ENCODE data around the gene HIP1R. TPM values are rescaled to one million over a fixed set of nuclear protein-coding genes. Genes with fewer than 3 reads are reported as not detected.

HIP1R gene
- total RNA-seq, 4 donors from 2014 or later, result 162 to 289 (median 200) TPM

DNA sequence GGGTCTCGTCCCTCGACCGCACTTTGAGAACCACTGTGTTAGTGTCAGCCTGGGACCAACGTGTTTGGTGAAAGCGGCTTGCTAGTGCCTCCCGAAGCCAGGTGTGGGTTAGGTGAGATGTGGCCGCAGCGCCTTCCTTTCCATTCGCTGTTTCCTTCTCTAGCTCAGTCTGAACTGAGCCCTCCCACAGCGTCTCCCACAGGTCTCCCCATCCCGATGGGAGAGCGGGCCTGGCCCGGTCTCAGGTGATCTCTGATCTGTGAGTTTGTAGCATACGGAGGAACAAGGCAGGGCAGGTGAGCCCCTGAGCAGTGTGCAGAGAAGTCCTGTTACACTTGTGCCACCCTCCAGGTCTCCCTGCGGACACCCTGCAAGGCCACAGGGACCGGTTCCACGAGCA lies 19.3 kb downstream of the HIP1R start:
- no peak for DNase-seq (ENCODE audit: low spot score in 2 of 2)
- Histone ChIP-seq H3K27me3 (no peaks in the 10 kb centered on the region), H3K36me3 (peaks cover 50% of the 10 kb centered on the region), H3K27ac (no peak overlapping the region), H3K4me3 (no peak overlapping the region), H3K9me3 (no peaks in the 10 kb centered on the region), H3K4me1 (peaks cover 37% of the 10 kb centered on the region)
- WGBS, result 94% methylated on average over 14 of the region's 17 CpGs
- no peak for TF ChIP-seq EP300 (IDR thresholded peaks at IDR 0.05)
- TF ChIP-seq POLR2A (IDR thresholded peaks at IDR 0.05), result no peak

DNA sequence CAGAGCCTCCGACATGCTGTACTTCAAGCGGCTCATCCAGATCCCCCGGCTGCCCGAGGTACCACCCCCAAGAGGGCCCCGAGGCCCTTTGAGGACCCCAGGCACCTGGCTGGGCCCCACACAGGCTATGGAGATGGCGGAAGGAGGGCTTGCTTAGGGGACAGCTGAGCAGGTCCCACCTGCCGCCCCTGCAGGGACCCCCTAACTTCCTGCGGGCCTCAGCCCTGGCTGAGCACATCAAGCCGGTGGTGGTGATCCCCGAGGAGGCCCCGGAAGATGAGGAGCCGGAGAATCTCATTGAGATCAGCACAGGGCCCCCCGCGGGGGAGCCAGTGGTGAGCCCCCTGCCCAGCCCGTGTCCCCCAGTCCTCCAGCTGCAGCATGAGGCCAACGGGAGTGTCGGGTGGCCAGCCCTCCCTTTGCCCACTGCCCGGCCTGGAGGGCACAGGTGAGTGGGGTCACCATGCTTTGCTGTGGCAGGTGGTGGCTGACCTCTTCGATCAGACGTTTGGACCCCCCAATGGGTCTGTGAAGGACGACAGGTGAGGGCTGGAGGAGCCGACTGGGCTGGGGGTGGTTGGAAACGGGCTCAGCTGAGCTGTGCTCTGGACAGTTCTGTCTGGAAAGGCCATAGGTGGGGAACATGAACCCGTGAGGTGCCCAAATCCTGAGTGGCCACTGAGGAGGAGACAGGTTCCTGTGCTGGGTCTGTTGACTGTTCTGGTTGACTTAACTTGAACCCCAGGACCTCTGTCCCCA lies 20.0 kb downstream of the HIP1R start:
- WGBS, result 87% methylated on average over 17 of the region's 24 CpGs
- Histone ChIP-seq H3K4me3 (no peak overlapping the region), H3K36me3 (peaks cover 53% of the 10 kb centered on the region), H3K9me3 (no peaks in the 10 kb centered on the region), H3K27me3 (no peaks in the 10 kb centered on the region), H3K27ac (no peak overlapping the region), H3K4me1 (peaks cover 38% of the 10 kb centered on the region)
- DNase-seq (ENCODE audit: low spot score in 2 of 2), result no peak
- TF ChIP-seq EP300 (IDR thresholded peaks at IDR 0.05) (no peak), POLR2A (IDR thresholded peaks at IDR 0.05) (no peak), POLR2AphosphoS5 (IDR thresholded peaks at IDR 0.05) (no peak)
- TF ChIP-seq, protein P1, sequence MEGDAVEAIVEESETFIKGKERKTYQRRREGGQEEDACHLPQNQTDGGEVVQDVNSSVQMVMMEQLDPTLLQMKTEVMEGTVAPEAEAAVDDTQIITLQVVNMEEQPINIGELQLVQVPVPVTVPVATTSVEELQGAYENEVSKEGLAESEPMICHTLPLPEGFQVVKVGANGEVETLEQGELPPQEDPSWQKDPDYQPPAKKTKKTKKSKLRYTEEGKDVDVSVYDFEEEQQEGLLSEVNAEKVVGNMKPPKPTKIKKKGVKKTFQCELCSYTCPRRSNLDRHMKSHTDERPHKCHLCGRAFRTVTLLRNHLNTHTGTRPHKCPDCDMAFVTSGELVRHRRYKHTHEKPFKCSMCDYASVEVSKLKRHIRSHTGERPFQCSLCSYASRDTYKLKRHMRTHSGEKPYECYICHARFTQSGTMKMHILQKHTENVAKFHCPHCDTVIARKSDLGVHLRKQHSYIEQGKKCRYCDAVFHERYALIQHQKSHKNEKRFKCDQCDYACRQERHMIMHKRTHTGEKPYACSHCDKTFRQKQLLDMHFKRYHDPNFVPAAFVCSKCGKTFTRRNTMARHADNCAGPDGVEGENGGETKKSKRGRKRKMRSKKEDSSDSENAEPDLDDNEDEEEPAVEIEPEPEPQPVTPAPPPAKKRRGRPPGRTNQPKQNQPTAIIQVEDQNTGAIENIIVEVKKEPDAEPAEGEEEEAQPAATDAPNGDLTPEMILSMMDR (IDR thresholded peaks at IDR 0.05), result no peak

DNA sequence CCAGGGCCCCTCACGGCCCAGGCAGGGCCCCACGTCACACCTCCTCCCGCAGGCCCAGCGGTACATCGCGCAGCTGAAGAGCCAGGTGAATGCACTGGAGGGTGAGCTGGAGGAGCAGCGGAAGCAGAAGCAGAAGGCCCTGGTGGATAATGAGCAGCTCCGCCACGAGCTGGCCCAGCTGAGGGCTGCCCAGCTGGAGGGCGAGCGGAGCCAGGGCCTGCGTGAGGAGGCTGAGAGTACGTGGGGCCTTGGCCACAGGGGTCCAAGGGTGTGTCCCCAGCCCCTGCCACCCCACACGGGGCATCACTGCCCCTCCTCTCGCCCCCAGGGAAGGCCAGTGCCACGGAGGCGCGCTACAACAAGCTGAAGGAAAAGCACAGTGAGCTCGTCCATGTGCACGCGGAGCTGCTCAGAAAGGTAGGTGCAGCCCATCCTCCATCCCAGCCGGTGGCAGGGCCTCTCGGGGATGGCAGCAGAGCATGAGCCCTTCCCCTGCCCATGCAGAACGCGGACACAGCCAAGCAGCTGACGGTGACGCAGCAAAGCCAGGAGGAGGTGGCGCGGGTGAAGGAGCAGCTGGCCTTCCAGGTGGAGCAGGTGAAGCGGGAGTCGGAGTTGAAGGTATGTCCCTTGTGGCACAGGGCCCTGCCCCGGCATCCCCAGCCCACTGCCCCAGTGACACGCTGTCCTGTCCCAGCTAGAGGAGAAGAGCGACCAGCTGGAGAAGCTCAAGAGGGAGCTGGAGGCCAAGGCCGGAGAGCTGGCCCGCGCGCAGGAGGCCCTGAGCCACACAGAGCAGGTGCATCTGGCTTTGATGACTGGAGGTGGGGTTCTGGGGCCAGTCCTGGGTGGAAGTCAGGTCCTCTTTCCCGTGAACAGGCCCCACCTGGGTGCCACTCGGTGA lies 20.9 kb downstream of the HIP1R start:
- no peak overlapping the region for H3K27ac ChIP-seq
- TF ChIP-seq POLR2AphosphoS5 (IDR thresholded peaks at IDR 0.05) (no peak), POLR2A (IDR thresholded peaks at IDR 0.05) (no peak), EP300 (IDR thresholded peaks at IDR 0.05) (no peak)
- TF ChIP-seq, protein P1 (IDR thresholded peaks at IDR 0.05), result no peak
- WGBS, result 90% methylated on average over 24 of the region's 40 CpGs

DNA sequence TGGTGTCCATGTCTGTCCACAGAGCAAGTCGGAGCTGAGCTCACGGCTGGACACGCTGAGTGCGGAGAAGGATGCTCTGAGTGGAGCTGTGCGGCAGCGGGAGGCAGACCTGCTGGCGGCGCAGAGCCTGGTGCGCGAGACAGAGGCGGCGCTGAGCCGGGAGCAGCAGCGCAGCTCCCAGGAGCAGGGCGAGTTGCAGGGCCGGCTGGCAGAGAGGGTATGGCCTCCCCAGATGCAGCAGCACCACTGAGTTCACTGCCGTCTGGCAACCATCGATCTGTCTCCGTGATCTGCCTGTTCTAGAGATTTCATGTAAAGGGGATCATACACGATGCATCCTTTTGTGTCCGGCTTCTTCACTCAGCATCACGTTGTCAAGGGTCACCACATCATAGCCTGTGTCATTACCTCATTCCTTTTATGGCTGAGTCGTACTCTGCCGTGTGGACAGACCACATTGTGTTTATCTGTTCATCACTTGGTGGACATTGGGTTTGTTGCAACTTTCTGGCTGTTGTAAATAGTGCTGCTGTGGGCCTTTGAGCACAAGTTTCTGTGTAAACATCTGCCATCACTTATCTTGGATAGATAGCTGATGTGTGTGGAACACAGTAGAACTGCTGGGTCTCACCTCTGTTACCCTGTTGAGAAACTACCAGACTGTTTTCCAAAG lies 21.9 kb downstream of the HIP1R start:
- no peak for DNase-seq (ENCODE audit: low spot score in 2 of 2)
- 90% methylated on average over 18 of the region's 24 CpGs for WGBS
- Histone ChIP-seq H3K36me3 (peaks cover 64% of the 10 kb centered on the region), H3K27me3 (no peaks in the 10 kb centered on the region), H3K9me3 (no peaks in the 10 kb centered on the region), H3K27ac (no peak overlapping the region), H3K4me3 (no peak overlapping the region), H3K4me1 (peaks cover 37% of the 10 kb centered on the region)
- TF ChIP-seq, protein P1 (IDR thresholded peaks at IDR 0.05), result no peak
- TF ChIP-seq EP300 (IDR thresholded peaks at IDR 0.05) (no peak), POLR2AphosphoS5 (IDR thresholded peaks at IDR 0.05) (no peak), POLR2A (IDR thresholded peaks at IDR 0.05) (no peak)

More for the DNA sequence above, 20.9 kb downstream of the HIP1R start:
- no peaks in the 10 kb centered on the region for H3K27me3 ChIP-seq
- no peak overlapping the region for H3K4me3 ChIP-seq
- peaks cover 40% of the 10 kb centered on the region for H3K4me1 ChIP-seq
- DNase-seq (ENCODE audit: low spot score in 2 of 2), result no peak
- H3K9me3 ChIP-seq, result no peaks in the 10 kb centered on the region
- H3K36me3 ChIP-seq, result peaks cover 56% of the 10 kb centered on the region

DNA sequence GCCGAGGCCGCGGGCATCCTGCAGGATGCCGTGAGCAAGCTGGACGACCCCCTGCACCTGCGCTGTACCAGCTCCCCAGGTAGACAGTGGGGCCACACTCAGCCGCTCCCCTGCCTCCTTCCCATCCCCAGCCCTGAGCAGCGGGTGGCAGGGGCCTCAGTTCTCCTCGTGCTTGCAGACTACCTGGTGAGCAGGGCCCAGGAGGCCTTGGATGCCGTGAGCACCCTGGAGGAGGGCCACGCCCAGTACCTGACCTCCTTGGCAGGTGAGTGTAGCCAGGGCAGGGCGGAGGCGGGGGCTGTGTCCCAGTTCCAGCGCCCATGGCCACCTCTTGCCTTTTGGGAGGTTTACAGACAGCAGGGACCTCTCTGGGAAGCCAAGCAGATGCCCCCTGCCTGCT lies 22.9 kb downstream of the HIP1R start:
- WGBS, result 80% methylated on average over 1 of the region's 14 CpGs
- no peak overlapping the region for H3K4me3 ChIP-seq
- H3K4me1 ChIP-seq, result peaks cover 35% of the 10 kb centered on the region
- no peak overlapping the region for H3K27ac ChIP-seq
- DNase-seq (ENCODE audit: low spot score in 2 of 2), result no peak
- H3K9me3 ChIP-seq, result no peaks in the 10 kb centered on the region
- peaks cover 64% of the 10 kb centered on the region for H3K36me3 ChIP-seq
- H3K27me3 ChIP-seq, result no peaks in the 10 kb centered on the region
- TF ChIP-seq POLR2A (IDR thresholded peaks at IDR 0.05), result no peak
- no peak for TF ChIP-seq POLR2AphosphoS5 (IDR thresholded peaks at IDR 0.05)
- TF ChIP-seq, protein P1 (IDR thresholded peaks at IDR 0.05), result no peak
- no peak for TF ChIP-seq EP300 (IDR thresholded peaks at IDR 0.05)

Data from suprapubic skin (tissue), 4 donors.